GM20431 (cell line): ENCODE results near the gene SH3D19.

Experiments used
- in situ Hi-C: fragments of 300-500 bp; cut with MseI, MboI; formaldehyde crosslinking; loops from one replicate; pipeline ENCODE4 v1.15.0; 2020; ENCODE audit warnings: low sequenced_read_pairs; ENCODE audit not compliant: unreplicated experiment

The SH3D19 gene, protein sequence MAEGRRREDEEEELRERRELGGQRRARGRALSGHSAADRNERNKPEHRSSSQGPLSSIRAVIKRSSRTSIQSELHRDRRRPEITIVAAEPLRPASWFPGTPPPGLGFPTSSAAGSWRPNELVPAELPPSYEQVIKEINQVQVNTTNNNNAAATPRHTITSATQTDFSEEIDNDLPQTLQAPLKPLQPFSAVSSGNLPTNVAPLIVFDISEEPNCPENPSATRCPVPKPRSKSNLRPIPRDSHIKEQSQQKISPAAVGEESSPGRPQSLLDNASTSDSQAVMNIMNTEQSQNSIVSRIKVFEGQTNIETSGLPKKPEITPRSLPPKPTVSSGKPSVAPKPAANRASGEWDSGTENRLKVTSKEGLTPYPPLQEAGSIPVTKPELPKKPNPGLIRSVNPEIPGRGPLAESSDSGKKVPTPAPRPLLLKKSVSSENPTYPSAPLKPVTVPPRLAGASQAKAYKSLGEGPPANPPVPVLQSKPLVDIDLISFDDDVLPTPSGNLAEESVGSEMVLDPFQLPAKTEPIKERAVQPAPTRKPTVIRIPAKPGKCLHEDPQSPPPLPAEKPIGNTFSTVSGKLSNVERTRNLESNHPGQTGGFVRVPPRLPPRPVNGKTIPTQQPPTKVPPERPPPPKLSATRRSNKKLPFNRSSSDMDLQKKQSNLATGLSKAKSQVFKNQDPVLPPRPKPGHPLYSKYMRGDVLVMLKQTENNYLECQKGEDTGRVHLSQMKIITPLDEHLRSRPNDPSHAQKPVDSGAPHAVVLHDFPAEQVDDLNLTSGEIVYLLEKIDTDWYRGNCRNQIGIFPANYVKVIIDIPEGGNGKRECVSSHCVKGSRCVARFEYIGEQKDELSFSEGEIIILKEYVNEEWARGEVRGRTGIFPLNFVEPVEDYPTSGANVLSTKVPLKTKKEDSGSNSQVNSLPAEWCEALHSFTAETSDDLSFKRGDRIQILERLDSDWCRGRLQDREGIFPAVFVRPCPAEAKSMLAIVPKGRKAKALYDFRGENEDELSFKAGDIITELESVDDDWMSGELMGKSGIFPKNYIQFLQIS

DNA sequence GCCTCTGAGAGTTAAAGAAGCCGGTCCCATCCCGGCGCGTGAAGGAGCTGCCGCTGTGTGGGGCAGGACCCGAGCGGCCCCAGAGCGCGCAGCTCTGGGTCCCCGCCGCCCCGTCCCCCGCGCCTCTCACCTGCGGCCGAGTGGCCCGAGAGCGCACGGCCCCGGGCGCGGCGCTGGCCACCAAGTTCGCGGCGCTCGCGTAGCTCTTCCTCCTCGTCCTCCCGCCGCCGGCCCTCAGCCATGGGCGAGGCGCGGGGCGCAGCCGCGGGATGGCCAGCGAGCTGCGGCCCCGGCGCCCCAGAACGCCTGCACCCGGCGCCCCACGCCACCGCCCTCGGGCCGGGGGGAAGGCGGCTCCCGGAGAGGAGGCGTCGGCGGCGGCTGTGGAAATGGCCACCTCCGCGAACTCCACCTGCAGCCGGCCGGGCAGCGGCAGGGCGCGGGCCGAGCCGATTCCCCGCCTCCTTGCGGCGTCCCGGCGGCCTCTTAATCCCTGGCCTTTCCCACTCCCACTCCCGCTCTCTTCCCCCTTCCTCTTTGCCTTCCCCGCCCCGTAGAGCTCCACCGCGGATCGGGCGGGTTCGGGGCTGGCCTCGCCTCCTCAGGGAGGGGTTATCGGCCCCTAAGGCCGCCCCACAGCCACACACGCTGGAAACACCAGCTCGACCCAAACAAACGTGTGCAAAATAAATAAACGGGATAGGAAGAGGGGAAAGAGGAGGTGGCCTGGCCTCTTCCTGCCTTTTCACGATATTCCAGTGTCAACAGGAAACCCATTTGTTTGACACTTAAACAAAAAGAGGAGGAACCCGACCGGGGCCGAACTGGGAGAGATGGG lies at the start of gene SH3D19:
SH3D19 (minus strand) TSS at position 495 of the 838 bp plus-strand sequence; CDS start at position 242, 253 bp downstream.
- in situ Hi-C loops, result no loop called here

DNA sequence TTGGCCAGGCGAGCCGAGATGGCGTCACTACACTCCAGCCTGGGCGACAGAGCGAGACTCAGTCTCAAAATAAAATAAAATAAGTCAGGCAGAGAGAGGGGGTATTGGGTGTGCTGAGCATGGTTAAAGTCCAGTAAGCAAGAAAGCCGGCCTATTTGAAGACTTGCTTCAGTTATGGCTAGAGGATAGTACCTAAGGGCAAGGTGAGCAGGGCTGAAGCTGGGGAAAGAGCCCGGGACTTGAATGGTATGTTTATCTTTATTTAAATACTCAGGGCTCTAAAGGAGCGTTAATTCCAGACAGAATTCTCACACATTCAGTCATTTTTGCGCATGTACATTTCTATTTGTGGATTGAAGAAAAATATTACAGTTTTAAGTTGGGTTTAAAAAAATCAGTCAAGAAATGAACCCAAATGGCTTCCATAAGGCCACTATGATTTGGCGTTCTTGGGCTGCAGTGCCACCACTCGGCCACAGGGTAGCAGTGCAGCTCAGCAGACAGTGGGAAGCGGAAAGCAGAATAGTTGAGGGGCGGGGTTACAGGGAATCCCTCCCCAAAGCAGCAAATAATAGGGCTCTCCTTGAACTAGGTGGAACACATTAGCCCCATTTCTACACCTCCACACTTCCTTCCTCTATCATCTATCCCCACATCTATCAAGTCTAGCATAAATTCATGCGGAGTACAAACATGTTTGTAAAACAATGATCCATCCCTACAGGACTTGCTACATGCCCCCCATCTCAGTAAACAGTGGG lies 37.2 kb upstream of the SH3D19 start:
- in situ Hi-C loops, result loop anchor here (25.0 kb wide), 1 partner anchor 250 kb away; no protein-coding TSS in a partner anchor

DNA sequence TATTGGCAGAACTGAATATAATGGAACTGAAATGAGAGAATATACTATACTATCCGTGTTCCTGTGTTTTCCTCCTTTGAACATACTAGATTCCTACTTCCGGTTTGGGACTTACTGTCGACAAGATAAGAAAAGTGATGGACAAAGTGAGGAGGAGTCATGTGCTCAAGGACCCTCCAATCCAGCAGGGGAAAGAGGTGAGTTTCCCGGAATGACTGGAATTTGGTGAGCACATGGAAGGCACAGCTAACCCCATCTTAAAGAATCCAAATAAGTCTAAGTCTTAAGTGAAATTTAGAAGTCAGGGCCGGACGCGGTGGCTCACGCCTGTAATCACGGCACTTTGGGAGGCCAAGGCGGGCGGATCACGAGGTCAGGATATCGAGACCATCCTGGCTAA lies 36.6 kb upstream of the SH3D19 start:
- in situ Hi-C loops, result loop anchor here (25.0 kb wide), 1 partner anchor 250 kb away; no protein-coding TSS in a partner anchor

DNA sequence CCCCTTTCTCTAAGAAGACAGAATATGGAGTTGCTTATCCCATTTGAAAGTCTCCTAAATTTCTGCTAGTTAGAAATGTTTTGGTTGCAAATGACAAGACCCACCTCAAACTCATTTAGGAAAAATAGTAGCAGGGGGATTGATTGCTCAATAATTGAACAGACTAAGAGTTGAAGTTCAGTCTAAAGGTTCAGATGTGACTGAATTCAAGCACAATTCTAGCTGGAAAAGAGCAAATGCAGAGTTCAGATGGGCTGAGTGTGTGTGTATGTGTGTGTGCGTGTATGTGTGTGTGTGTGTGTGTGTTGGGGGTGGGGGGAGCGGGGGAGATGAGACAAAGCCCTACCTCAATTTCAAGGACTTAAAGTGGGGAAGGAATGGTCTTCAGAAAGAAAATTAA lies 35.7 kb upstream of the SH3D19 start:
- in situ Hi-C loops, result loop anchor here (25.0 kb wide), 1 partner anchor 251 kb away; no protein-coding TSS in a partner anchor

DNA sequence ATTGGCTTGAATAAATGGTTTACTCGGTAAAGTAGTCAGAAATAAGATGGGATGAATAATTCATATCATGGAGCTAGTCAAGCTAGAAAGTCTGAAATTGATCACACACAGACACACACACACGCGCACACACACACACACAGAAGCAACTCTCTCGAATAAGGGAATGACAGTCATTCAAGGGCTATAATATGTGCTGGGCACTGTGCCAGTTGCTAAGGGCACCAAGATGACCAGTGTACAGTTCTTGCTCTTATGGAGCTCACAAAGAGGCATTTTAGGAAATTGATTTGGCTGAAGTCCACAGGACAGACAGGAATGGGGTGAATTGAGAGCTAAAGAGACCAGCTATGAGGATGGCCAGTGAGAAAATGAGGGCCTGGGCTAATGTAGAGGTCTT lies 34.2 kb upstream of the SH3D19 start:
- in situ Hi-C loops, result loop anchor here (25.0 kb wide), 1 partner anchor 253 kb away; no protein-coding TSS in a partner anchor

DNA sequence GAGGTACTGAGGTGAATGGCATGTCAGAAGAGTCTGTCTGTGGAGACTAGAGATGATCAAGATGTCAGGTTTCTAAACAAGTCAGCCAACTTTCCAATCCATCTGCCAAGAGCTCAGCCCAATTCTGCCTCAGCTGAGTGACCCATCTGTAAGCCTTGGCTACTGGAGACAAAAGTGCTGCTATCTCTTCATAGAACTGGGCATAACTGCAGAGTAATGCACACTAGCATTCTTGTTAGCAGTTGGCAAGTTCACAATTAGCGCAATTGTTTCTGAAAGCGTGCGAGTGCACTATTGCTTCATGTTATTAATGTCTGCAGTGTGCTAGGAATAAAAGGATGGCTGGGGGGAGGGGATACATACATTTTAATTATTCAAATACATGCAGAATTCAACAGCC lies 32.9 kb upstream of the SH3D19 start:
- in situ Hi-C loops, result loop anchor here (25.0 kb wide), 1 partner anchor 254 kb away; no protein-coding TSS in a partner anchor

DNA sequence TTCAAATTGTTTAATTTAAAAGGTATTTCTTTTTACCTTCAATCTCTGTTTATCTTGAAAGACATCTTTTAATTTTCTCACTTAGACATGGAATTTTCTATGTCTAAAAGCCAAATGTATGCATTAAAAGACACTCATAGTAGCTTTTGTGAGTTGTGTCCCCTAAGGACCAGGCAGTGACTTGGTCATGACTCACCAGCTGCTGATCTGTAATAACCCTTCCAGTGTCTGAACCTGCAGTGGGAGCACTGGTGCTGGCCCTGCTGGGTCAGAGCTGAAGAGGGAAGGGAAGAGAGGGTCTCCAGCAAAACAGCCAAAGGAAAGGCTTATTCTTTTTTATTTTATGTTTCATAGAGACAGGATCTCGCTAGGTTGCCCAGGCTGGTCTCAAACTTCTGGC lies 31.1 kb upstream of the SH3D19 start:
- in situ Hi-C loops, result loop anchor here (25.0 kb wide), 1 partner anchor 256 kb away; no protein-coding TSS in a partner anchor

DNA sequence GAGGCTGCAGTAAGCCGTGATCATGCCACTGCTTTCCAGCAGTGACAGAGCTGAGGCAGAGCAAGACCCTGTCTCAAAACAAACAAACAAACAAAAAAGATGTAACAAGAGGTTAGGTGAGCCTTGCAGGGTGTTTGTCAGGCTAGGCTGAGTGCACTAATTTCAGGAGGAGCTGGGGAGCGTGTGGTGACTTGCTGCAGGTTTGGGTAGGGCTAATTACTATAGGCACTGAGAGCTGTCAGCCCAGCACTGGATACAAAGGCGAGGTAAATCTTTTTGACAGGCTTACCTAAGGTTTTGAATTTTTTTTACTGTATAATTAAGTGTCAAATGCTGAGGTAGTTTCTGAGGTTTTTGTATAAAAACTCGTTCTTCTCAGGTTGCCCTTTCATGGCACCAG lies 29.8 kb upstream of the SH3D19 start:
- in situ Hi-C loops, result loop anchor here (25.0 kb wide), 1 partner anchor 257 kb away; no protein-coding TSS in a partner anchor

DNA sequence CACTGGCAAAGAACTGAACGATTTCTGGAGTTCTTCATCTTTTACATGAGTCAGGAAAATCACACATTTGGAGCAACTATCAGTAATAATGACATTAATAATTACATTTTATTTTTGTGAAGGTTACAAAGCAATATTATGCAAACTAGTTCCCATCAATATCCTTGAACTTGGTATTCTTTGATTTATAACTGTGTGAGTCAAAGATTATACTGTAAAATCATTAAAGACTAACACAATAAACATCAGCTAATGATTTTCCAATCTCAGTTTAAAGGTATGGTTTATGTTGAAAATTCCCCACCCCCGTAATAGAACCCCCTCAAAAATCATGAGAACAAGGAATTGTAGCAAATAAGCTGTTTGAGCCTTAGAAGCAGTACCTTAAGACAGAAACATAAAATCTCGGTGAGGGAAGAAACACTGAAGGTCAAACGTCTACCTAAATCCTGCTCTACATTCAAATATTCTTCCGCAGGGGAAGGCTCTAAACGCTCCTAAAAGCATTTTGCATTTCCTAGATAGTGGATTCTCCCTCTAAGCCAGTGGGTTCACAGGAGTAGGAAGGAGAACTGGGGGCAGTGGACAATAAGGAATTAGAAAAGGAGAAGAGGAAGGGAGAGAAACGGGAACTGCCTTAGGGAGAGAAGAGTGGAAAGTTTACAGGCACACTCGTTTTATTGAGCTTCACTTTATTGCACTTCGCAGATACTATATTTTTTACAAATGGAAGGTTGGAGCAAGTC lies 22.3 kb upstream of the SH3D19 start:
- in situ Hi-C loops, result no loop called here

DNA sequence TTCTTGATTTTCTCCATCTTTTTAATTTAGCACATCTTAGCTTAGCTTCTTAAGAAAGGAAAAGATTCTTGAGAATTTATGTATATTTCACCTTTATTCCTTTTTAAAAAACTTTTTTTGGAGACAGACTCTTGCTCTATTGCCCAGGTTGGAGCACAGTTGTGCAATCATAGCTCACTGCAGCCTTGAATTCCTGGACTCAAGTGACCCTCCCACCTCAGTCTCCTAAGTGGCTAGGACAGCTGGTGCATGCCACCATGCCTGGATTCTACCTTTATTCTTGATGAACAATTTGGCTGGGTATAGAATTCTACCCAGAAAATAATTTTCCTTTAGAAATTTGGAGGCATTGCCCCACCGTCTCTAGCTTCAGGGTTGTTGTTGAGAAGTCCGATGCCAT lies 19.5 kb upstream of the SH3D19 start:
- in situ Hi-C loops, result no loop called here

DNA sequence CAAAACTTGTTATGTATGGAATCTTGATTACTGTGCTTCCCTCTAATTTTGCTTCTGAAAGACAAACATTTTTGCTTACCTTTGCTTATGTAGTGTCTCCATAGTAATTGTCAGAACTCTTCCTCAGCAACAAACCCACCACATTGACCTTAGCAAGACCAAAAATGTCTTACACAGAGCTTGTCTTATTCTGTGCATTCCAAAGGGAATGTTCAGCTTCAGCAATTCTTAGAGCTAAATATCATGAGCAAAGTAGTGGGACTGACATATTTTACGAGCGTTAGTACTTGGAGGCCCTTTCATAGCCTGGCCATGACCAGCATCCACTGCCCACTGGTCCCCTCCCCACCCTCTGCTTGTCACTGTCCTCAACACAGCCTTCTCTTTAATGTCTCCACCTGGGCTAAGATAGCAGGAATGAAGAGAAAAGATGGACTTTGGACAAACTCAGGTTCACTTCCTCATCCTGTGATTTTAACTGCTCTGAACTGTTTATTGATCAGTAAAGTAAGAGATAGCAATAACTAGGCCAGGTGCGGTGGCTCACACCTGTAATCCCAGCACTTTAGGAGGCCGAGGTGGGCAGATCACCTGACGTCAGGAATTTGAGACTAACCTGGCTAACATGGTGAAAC lies 15.5 kb upstream of the SH3D19 start:
- in situ Hi-C loops, result no loop called here

DNA sequence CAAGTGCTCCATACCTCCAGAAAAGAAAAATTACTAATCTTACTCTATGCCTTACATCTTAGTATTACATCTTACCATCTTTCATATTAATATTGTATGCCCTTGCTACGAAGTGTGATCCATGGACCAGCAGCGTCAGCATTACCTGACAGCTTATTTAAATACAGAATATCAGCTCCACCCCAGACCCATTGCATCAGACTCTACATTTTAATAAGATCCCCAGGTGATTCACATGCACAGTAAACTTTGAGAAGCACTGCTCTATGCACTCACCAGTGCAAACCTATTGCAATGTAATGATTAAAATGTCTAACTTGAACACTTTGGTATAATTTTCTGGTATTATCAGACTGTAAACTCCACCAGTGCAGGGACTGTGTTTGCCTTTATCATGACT lies 14.1 kb upstream of the SH3D19 start:
- in situ Hi-C loops, result no loop called here

DNA sequence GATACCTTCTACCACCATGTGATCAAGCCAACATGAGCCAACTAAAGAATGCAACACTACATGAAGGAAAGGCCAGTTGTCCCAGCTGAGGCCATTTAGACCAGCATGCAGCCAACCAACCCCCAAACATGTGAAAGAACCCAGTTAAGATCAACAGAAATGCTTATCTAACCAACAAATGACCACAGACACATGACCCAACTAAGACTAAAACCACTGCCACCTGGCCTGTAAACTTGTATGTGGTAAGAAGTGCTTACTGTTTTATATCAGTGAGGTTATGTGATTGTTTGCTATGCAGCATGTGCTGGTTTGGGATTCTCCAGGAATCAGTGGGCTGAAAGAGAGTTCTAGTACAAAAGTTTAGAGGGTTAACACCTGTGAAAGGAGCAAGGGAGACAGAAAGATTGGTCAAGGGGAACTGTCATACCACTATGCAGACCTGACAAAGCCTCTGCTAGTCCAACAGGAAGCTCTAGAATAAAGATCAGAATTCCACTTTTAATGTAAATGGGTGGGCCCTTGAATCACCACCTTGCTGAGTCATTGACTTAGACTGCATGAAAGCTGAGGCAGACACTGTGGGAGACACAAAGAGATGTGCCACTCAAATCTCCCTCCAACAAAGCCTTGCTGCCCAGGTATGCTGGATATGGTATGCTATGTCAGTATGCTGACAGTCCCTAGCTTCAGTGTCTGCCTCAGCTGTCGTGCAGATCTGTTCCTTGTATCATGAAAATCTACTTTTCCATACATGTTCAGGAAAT lies 6.1 kb upstream of the SH3D19 start:
- in situ Hi-C loops, result no loop called here

DNA sequence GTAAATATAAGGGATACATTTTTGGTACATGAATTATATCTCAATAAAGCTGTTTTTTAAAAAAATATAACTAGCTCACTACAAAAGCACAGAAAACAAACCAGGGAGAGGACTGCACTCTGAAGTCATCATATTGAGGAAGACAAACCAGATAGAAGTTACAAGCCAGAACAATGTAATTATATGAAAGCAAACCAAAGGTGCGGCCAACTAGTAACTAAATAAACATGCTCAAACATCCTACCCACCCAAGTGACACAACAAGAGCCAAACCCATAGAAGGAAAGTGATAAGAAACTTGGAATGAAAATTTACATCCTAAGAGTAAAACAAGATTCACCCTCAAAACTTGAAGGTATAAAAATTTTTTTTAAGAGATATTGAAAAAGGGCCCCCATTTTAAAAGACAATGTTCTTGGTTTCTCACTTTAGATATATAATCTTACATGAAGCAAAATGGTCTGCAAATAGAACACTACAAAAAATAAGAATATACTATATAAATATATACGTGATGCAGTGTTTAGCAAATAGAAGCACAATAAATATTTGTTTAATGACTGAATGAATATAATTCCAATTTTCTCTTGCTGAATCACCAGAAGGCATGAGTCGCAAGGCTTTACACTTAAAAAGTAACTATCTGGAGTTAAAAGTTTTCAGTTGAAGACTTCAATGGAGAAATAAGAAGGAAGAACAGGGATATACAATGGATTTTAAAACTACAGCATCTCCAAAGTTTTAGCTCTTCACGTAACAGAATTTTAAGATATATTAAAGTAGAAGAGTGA lies 4.0 kb upstream of the SH3D19 start:
- in situ Hi-C loops, result no loop called here

DNA sequence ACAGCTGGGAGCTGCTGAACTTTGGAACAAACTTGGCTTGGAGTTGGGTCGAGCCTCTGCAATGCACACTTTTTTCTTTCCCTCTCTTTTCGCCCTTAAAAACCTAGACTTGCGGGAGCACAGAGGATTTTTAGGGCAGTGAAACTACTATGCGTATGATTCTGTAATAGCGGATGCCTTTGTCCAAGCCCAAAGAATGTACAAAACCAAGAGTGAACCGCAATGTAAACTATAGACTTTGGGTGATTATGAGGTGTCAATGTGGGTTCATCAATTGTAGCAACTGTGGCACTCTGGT lies 493 bp upstream of the SH3D19 start:
- in situ Hi-C loops, result no loop called here

DNA sequence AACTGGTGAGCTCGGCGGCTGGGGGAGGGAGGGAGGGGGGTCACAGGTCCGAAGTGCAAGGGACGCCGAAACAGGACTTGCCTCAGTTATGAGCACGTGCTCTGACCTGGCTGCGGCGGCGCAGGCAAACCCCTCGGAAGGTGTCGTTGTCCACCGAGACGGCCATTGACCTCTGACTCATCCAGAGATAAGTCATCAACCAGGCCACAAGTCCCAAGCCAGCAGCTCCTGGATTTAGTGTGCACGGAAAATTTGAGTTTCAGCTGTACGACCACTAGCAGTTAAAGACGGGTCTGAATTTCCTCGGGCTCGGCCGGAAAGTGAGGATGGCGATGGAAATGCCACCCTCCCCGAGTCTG lies 674 bp downstream of the SH3D19 start:
- in situ Hi-C loops, result no loop called here
